B cell (primary cell): ENCODE results near the gene ABHD12B. TPM values are rescaled to one million over a fixed set of nuclear protein-coding genes. Genes with fewer than 3 reads are reported as not detected.

Source experiments
- ATAC-seq: fragments of 200-7000 bp; cut with Tn5 transposase; one replicate; pipeline ENCODE4 v1.10.0; 2021; ENCODE audit warnings: low read depth, mild to moderate bottlenecking, moderate number of reproducible peaks, moderate library complexity
- CTCF ChIA-PET: fragments of 350-600 bp; sonication (Branson Sonifier 250); formaldehyde crosslinking; loops from one replicate; lab custom pipeline; 2021; ENCODE audit warnings: antibody characterized with exemption, inconsistent platforms; lab: Charles Lee
- POLR2A ChIA-PET: fragments of 350-600 bp; sonication (Branson Sonifier 250); formaldehyde crosslinking; loops from one replicate; lab custom pipeline; 2021; ENCODE audit warnings: antibody characterized with exemption; lab: Charles Lee
- DNase-seq: peaks from one replicate; pipeline ENCODE4 v3.0.0; 2013
- H2AFZ ChIP-seq: 2 replicates; pipeline ENCODE4 v1.6.1; 2012; ENCODE audit warnings: mild to moderate bottlenecking, low read depth, low read length; ENCODE audit not compliant: insufficient read depth, poor library complexity, severe bottlenecking
- H3K27ac ChIP-seq, 2 donors: 1 replicate in 1 of 2; 2 replicates in 1 of 2; pipeline ENCODE4 v1.5.1; 2012 to 2013; ENCODE audit warnings: low read length in 2 of 2, mild to moderate bottlenecking in 2 of 2, moderate library complexity in 1 of 2
- H3K27me3 ChIP-seq, 4 experiments: fragments of 200-600 bp in 1 of 4; sonication (generic) in 1 of 4; replicated peaks in 1 of 4; 1 replicate in 2 of 4; 2 replicates in 2 of 4; pipeline versions ENCODE4 v1.6.1 to v1.7.0; 2013 to 2016; ENCODE audit warnings: low read length in 3 of 4, mild to moderate bottlenecking in 2 of 4, mixed read lengths in 1 of 4, moderate library complexity in 1 of 4; ENCODE audit not compliant: insufficient read depth in 4 of 4, control insufficient read depth in 3 of 4; ENCODE audit errors: control extremely low read depth in 1 of 4
- H3K36me3 ChIP-seq, 2 experiments: replicated peaks in 1 of 2; 1 replicate in 1 of 2; 2 replicates in 1 of 2; pipeline versions ENCODE4 v1.6.1 to v1.7.1; 2013; ENCODE audit warnings: low read length in 1 of 2; ENCODE audit not compliant: insufficient read depth in 2 of 2, control insufficient read depth in 1 of 2; ENCODE audit errors: control extremely low read depth in 1 of 2, extremely low read depth in 1 of 2
- H3K4me1 ChIP-seq, 2 donors: fragments of 200-600 bp in 1 of 2; sonication (generic) in 1 of 2; 1 replicate in 1 of 2; 2 replicates in 1 of 2; pipeline versions ENCODE4 v1.5.1 to v1.6.1; 2013 to 2017; ENCODE audit warnings: low read length in 2 of 2; ENCODE audit not compliant: control insufficient read depth in 2 of 2, insufficient read depth in 2 of 2
- H3K4me2 ChIP-seq: replicated peaks from 2 replicates; pipeline ENCODE3; 2012; ENCODE audit warnings: mild to moderate bottlenecking, low read depth, low read length; ENCODE audit not compliant: poor library complexity, severe bottlenecking
- H3K4me3 ChIP-seq, 5 experiments: fragments of 200-600 bp in 1 of 5; sonication (generic) in 1 of 5; 1 replicate in 3 of 5; 2 replicates in 2 of 5; pipeline versions ENCODE4 v1.5.1 to v1.7.0; 2011 to 2016; ENCODE audit warnings: low read length in 4 of 5, mild to moderate bottlenecking in 4 of 5, low read depth in 2 of 5, control low read depth in 1 of 5, moderate library complexity in 1 of 5; ENCODE audit not compliant: insufficient read depth in 1 of 5; ENCODE audit errors: control extremely low read depth in 1 of 5, extremely low read depth in 1 of 5
- H3K79me2 ChIP-seq: fragments of 200-600 bp; sonication (generic); one replicate; pipeline ENCODE4 v1.6.0; 2016; ENCODE audit warnings: low read length; ENCODE audit not compliant: control insufficient read depth, insufficient read depth
- H3K9ac ChIP-seq: fragments of 200-600 bp; sonication (generic); 2 replicates; pipeline ENCODE4 v1.6.1; 2017; ENCODE audit warnings: mild to moderate bottlenecking, low read length, moderate library complexity
- H3K9me3 ChIP-seq, 3 donors: one replicate each; pipeline versions ENCODE4 v1.6.1 to v1.7.1; 2013; ENCODE audit warnings: low read length in 2 of 3; ENCODE audit not compliant: control insufficient read depth in 2 of 3, insufficient read depth in 1 of 3; ENCODE audit errors: control extremely low read depth in 1 of 3
- H4K20me1 ChIP-seq: 2 replicates; pipeline ENCODE4 v1.6.0; 2012; ENCODE audit warnings: mild to moderate bottlenecking, low read length; ENCODE audit not compliant: insufficient read depth, control insufficient read depth, poor library complexity, severe bottlenecking
- H3K27ac Mint-ChIP-seq: one replicate; pipeline ENCODE4 v1.8.0; 2021; ENCODE audit warnings: mixed read lengths
- H3K27me3 Mint-ChIP-seq: one replicate; pipeline ENCODE4 v1.8.0; 2021; ENCODE audit warnings: mixed read lengths
- H3K4me1 Mint-ChIP-seq: one replicate; pipeline ENCODE4 v1.8.0; 2021; ENCODE audit warnings: mixed read lengths
- H3K4me3 Mint-ChIP-seq: one replicate; pipeline ENCODE4 v1.8.0; 2021; ENCODE audit warnings: mixed read lengths
- H3K9me3 Mint-ChIP-seq: one replicate; pipeline ENCODE4 v1.8.0; 2022; ENCODE audit warnings: mixed read lengths; ENCODE audit not compliant: insufficient read depth
- CTCF ChIP-seq: fragments of 200-600 bp; IDR thresholded peaks from one replicate; pipeline ENCODE4 v1.8.0; 2022; ENCODE audit warnings: antibody characterized with exemption, mild to moderate bottlenecking
- EZH2 ChIP-seq: IDR thresholded peaks from 2 replicates; pipeline ENCODE4 v1.6.1; 2012; ENCODE audit warnings: borderline replicate concordance, low read depth, mild to moderate bottlenecking, moderate library complexity, low read length; ENCODE audit not compliant: insufficient read depth, poor library complexity, severe bottlenecking
- WGBS: methylation state at CpG from one replicate; pipeline ENCODE4 v1.1.5; 2013; ENCODE audit warnings: missing lambda C conversion rate; ENCODE audit not compliant: insufficient coverage; 5-methylcytosine and 5-hydroxymethylcytosine counted together
- intact Hi-C: fragments of 100-400 bp; cut with micrococcal nuclease; formaldehyde crosslinking; loops from one replicate; pipeline ENCODE4 v1.10.0; 2022
- polyA plus RNA-seq: library from polyadenylated mRNA; depleted of rRNA; stranded (reverse); fragments of >200 nt; gene quantifications from 2 replicates; pipeline ENCODE4 v1.2.3, GENCODE V29; 2012
- total RNA-seq, 2 donors: library from RNA; stranded (reverse); fragments of 120-200 nt in 1 of 2; gene quantifications; 1 replicate in 1 of 2; 2 replicates in 1 of 2; pipeline versions ENCODE4 v1.2.3 to v1.2.4, GENCODE V29; 2013 to 2022

Gene ABHD12B
- total and polyA plus RNA-seq, 2 donors (not counting 1 experiment from before 2014, with no cell fraction given): not detected

GRCh38 chr14:50862036-50862570 is 9.8 kb upstream of the ABHD12B start:
- peaks cover 9 to 14% of the 10 kb centered on the region in 2 donors for H3K4me1 ChIP-seq
- no peaks in the 10 kb centered on the region for H4K20me1 ChIP-seq
- Mint-ChIP-seq H3K4me1 (peaks cover 13% of the 10 kb centered on the region), H3K4me3 (no peak overlapping the region), H3K27ac (no peak overlapping the region), H3K9me3 (no peaks in the 10 kb centered on the region), H3K27me3 (peaks cover 16% of the 10 kb centered on the region)
- WGBS: 83% methylated on average over 1 of the region's 4 CpGs
- no peak overlapping the region for H2AFZ ChIP-seq
- TF ChIP-seq EZH2 (no peak), CTCF (no peak)
- ATAC-seq: no peak
- no peak overlapping the region for H3K9ac ChIP-seq
- intact Hi-C loops: no loop called here
- CTCF ChIA-PET: interaction anchor here (0.6 to 12.4 kb wide), 13 partner anchors 11 to 262 kb away, joined by 3 to 258 read pairs (median 7); partner anchors contain the start of gene NIN
- POLR2A ChIA-PET: interaction anchor here (0.5 to 0.6 kb wide), 2 partner anchors 34 to 277 kb away, joined by 3 to 6 read pairs; no protein-coding TSS in a partner anchor
- no peak overlapping the region for H3K4me3 ChIP-seq
- no peak for DNase-seq
- H3K4me2 ChIP-seq: no peak overlapping the region
- H3K36me3 ChIP-seq: no peaks in the 10 kb centered on the region
- H3K79me2 ChIP-seq: no peaks in the 10 kb centered on the region
- no peaks in the 10 kb centered on the region for H3K9me3 ChIP-seq
- no peak overlapping the region for H3K27ac ChIP-seq
- H3K27me3 ChIP-seq: peaks cover 0 to 9% (median 3%) of the 10 kb centered on the region in 4 experiments

DNA sequence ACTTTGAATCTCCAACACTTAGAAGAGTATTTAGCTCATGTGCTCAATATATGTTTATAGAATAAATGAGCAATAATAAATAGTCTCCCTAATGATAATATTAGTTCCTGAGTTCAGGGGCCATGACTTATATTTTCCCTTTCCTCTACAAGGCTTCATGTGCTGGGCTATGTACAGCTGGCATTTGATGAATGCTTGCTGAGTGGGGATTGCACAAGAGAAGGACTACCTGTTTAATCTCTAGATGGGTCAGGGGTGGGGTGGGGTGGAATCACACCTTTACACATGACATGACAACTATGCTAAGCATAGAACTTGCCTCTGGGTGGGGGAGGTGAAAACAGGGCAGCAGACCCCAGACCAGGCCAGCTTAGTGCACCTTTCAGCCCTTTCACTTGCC is 7.6 kb upstream of the ABHD12B start:
- POLR2A ChIA-PET: no interaction called here
- no peaks in the 10 kb centered on the region for H3K9me3 ChIP-seq
- no peaks in the 10 kb centered on the region for H3K9me3 Mint-ChIP-seq

More for the DNA sequence above, 7.6 kb upstream of the ABHD12B start:
- no peak overlapping the region for H3K9ac ChIP-seq
- H4K20me1 ChIP-seq: no peaks in the 10 kb centered on the region
- Mint-ChIP-seq H3K4me1 (peaks cover 10% of the 10 kb centered on the region), H3K27ac (no peak overlapping the region), H3K27me3 (peaks cover 29% of the 10 kb centered on the region), H3K4me3 (no peak overlapping the region)
- no peak for TF ChIP-seq EZH2
- no peak for DNase-seq
- no peak overlapping the region for H3K4me3 ChIP-seq
- peaks cover 0 to 15% (median 6%) of the 10 kb centered on the region in 4 experiments for H3K27me3 ChIP-seq
- intact Hi-C loops: no loop called here
- peaks cover 7 to 11% of the 10 kb centered on the region in 2 donors for H3K4me1 ChIP-seq
- no peak overlapping the region for H2AFZ ChIP-seq
- no peaks in the 10 kb centered on the region for H3K36me3 ChIP-seq
- ATAC-seq: no peak
- no peak overlapping the region for H3K27ac ChIP-seq
- CTCF ChIA-PET: interaction anchor here (1.0 to 12.4 kb wide), 5 partner anchors 75 to 265 kb away, joined by 3 to 258 read pairs (median 4); no protein-coding TSS in a partner anchor
- H3K79me2 ChIP-seq: no peaks in the 10 kb centered on the region
- H3K4me2 ChIP-seq: no peak overlapping the region
